HepG2 (cell line): Measurements from ENCODE around the gene MALRD1. TPM values are rescaled to one million over a fixed set of nuclear protein-coding genes. Genes with fewer than 3 reads are reported as not detected.
A peak's percentile ranks its signal among the peaks of the same experiment; 100 is the strongest.

Source experiments
- CC2D1A ChIP-seq: sonication (generic); formaldehyde crosslinking; IDR thresholded peaks from 2 replicates; pipeline ENCODE4 v1.8.1; 2023; ENCODE audit warnings: mild to moderate bottlenecking, missing genetic modification reagents
- JARID2 ChIP-seq: sonication (generic); formaldehyde crosslinking; IDR thresholded peaks from 2 replicates; pipeline ENCODE4 v1.8.1; 2023; ENCODE audit warnings: missing genetic modification reagents, inconsistent platforms; ENCODE audit not compliant: insufficient replicate concordance
- MED1 ChIP-seq: sonication (generic); formaldehyde crosslinking; IDR thresholded peaks from 2 replicates; pipeline ENCODE4 v1.4.0; 2020; ENCODE audit warnings: missing genetic modification reagents
- POGZ ChIP-seq: sonication (generic); formaldehyde crosslinking; IDR thresholded peaks from 2 replicates; pipeline ENCODE4 v1.4.0; 2020; ENCODE audit warnings: mild to moderate bottlenecking, missing genetic modification reagents
- TEAD2 ChIP-seq: sonication (generic); formaldehyde crosslinking; IDR thresholded peaks from 2 replicates; pipeline ENCODE4 v1.9.0; 2021; ENCODE audit warnings: missing genetic modification reagents
- TSC22D2 ChIP-seq: sonication (generic); formaldehyde crosslinking; IDR thresholded peaks from 2 replicates; pipeline ENCODE4 v1.5.1; 2020; ENCODE audit warnings: missing genetic modification reagents, mild to moderate bottlenecking, borderline replicate concordance
- ZNF616 ChIP-seq: sonication (generic); formaldehyde crosslinking; IDR thresholded peaks from 2 replicates; pipeline ENCODE4 v1.5.0; 2020; ENCODE audit warnings: low read depth, mild to moderate bottlenecking, missing genetic modification reagents
- ZNF749 ChIP-seq: sonication (generic); formaldehyde crosslinking; IDR thresholded peaks from 2 replicates; pipeline ENCODE4 v1.8.0; 2022; ENCODE audit warnings: mild to moderate bottlenecking, missing genetic modification reagents, moderate library complexity, borderline replicate concordance
- polyA plus RNA-seq, 8 experiments: library from polyadenylated mRNA; depleted of rRNA in 3 of 8; stranded (reverse) in 7 of 8; unstranded in 1 of 8; fragments of >200 nt; fragmentation: Illumina TruSeq in 4 of 8; extraction: Trizol in 4 of 8; gene quantifications; 2 replicates each; pipeline versions ENCODE4 v1.2.1 to v1.2.3, GENCODE V29; 2011 to 2016; ENCODE audit warnings: low read depth in 4 of 8, missing spikeins in 1 of 8, mixed read lengths in 1 of 8; ENCODE audit not compliant: insufficient read depth in 1 of 8
- total RNA-seq, 5 experiments: library from RNA; depleted of rRNA; stranded (reverse); fragments of >200 nt; fragmentation: Illumina TruSeq; extraction: Trizol; gene quantifications; 2 replicates each; pipeline ENCODE4 v1.2.3, GENCODE V29; 2016; ENCODE audit warnings: low read depth in 1 of 5
- TF ChIP-seq, protein P1 (sequence below): IDR thresholded peaks from 2 replicates; pipeline ENCODE4 v1.4.0; 2020; ENCODE audit warnings: mild to moderate bottlenecking, missing genetic modification reagents
- TF ChIP-seq, protein P2 (sequence below): sonication (generic); formaldehyde crosslinking; IDR thresholded peaks from 2 replicates; pipeline ENCODE4; 2020; ENCODE audit warnings: missing genetic modification reagents, mild to moderate bottlenecking, borderline replicate concordance
- TF ChIP-seq, protein P3 (sequence below): sonication (generic); formaldehyde crosslinking; IDR thresholded peaks from 2 replicates; pipeline ENCODE4 v1.4.0; 2020; ENCODE audit warnings: missing genetic modification reagents
- TF ChIP-seq, protein P4 (sequence below), 2 experiments: sonication (generic) in 1 of 2; formaldehyde crosslinking in 1 of 2; IDR thresholded peaks; 2 replicates each; pipeline versions ENCODE4 v1.4.0 to v1.6.1; 2016 to 2020; ENCODE audit warnings: borderline replicate concordance in 1 of 2, low read depth in 1 of 2, mild to moderate bottlenecking in 1 of 2, missing genetic modification reagents in 1 of 2
- TF ChIP-seq, protein P5 (sequence below): sonication (generic); formaldehyde crosslinking; IDR thresholded peaks from 2 replicates; pipeline ENCODE4 v1.4.0; 2020; ENCODE audit warnings: missing genetic modification reagents

Gene MALRD1
- total and polyA plus RNA-seq, 2 of the 13 experiments (the other 11 are each of a cell fraction or from before 2014, with no cell fraction given): 5.7 to 15.4 TPM

DNA sequence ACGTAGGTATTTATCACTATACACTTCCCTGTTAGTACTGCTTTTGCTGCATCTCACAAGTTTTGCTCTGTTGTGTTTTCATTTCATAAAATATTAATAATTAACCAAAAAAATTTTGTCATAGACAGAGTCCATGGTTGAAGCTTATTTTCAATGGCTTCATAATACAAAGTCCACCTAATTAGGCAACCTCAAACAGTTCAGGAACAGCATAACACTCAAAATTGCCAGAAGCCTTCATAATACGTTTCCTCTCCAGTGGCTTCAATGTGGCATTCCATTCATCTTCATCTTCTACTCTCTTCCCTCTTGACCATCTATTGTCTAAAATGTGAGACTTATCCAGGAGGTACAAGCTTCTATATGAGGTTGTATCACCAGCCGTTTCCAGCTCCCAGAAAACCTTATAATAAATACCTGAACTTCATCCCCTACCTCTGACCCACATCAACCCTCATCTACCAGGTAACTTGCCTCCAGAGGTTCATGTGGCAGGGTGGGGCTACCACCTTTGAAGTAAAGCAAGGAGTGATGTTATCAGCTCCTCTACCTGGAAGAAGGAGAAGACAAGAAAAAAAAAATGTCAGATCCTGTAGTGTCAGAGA is 337.3 kb downstream of the MALRD1 start (continued):
- TF ChIP-seq, protein P1, sequence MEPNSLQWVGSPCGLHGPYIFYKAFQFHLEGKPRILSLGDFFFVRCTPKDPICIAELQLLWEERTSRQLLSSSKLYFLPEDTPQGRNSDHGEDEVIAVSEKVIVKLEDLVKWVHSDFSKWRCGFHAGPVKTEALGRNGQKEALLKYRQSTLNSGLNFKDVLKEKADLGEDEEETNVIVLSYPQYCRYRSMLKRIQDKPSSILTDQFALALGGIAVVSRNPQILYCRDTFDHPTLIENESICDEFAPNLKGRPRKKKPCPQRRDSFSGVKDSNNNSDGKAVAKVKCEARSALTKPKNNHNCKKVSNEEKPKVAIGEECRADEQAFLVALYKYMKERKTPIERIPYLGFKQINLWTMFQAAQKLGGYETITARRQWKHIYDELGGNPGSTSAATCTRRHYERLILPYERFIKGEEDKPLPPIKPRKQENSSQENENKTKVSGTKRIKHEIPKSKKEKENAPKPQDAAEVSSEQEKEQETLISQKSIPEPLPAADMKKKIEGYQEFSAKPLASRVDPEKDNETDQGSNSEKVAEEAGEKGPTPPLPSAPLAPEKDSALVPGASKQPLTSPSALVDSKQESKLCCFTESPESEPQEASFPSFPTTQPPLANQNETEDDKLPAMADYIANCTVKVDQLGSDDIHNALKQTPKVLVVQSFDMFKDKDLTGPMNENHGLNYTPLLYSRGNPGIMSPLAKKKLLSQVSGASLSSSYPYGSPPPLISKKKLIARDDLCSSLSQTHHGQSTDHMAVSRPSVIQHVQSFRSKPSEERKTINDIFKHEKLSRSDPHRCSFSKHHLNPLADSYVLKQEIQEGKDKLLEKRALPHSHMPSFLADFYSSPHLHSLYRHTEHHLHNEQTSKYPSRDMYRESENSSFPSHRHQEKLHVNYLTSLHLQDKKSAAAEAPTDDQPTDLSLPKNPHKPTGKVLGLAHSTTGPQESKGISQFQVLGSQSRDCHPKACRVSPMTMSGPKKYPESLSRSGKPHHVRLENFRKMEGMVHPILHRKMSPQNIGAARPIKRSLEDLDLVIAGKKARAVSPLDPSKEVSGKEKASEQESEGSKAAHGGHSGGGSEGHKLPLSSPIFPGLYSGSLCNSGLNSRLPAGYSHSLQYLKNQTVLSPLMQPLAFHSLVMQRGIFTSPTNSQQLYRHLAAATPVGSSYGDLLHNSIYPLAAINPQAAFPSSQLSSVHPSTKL (CRISPR knock-in tag): peak; percentile 66
- TF ChIP-seq, protein P2, sequence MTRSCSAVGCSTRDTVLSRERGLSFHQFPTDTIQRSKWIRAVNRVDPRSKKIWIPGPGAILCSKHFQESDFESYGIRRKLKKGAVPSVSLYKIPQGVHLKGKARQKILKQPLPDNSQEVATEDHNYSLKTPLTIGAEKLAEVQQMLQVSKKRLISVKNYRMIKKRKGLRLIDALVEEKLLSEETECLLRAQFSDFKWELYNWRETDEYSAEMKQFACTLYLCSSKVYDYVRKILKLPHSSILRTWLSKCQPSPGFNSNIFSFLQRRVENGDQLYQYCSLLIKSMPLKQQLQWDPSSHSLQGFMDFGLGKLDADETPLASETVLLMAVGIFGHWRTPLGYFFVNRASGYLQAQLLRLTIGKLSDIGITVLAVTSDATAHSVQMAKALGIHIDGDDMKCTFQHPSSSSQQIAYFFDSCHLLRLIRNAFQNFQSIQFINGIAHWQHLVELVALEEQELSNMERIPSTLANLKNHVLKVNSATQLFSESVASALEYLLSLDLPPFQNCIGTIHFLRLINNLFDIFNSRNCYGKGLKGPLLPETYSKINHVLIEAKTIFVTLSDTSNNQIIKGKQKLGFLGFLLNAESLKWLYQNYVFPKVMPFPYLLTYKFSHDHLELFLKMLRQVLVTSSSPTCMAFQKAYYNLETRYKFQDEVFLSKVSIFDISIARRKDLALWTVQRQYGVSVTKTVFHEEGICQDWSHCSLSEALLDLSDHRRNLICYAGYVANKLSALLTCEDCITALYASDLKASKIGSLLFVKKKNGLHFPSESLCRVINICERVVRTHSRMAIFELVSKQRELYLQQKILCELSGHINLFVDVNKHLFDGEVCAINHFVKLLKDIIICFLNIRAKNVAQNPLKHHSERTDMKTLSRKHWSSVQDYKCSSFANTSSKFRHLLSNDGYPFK: no peak
- TF ChIP-seq MED1 (no peak), TSC22D2 (CRISPR knock-in tag) (no peak), TEAD2 (no peak), CC2D1A (no peak), ZNF616 (CRISPR knock-in tag) (no peak), ZNF749 (no peak), JARID2 (no peak), POGZ (0 out of 2 replicates have a peak, but pooled peaks have one; percentile 22)
- TF ChIP-seq, protein P3, sequence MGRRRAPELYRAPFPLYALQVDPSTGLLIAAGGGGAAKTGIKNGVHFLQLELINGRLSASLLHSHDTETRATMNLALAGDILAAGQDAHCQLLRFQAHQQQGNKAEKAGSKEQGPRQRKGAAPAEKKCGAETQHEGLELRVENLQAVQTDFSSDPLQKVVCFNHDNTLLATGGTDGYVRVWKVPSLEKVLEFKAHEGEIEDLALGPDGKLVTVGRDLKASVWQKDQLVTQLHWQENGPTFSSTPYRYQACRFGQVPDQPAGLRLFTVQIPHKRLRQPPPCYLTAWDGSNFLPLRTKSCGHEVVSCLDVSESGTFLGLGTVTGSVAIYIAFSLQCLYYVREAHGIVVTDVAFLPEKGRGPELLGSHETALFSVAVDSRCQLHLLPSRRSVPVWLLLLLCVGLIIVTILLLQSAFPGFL (CRISPR knock-in tag): no peak
- TF ChIP-seq, protein P4, sequence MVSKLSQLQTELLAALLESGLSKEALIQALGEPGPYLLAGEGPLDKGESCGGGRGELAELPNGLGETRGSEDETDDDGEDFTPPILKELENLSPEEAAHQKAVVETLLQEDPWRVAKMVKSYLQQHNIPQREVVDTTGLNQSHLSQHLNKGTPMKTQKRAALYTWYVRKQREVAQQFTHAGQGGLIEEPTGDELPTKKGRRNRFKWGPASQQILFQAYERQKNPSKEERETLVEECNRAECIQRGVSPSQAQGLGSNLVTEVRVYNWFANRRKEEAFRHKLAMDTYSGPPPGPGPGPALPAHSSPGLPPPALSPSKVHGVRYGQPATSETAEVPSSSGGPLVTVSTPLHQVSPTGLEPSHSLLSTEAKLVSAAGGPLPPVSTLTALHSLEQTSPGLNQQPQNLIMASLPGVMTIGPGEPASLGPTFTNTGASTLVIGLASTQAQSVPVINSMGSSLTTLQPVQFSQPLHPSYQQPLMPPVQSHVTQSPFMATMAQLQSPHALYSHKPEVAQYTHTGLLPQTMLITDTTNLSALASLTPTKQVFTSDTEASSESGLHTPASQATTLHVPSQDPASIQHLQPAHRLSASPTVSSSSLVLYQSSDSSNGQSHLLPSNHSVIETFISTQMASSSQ (IDR thresholded peaks at IDR 0.05; ENCODE audit: low read depth): peak; percentile 76
- TF ChIP-seq, protein P4 (CRISPR knock-in tag; IDR thresholded peaks at IDR 0.05; ENCODE audit: borderline replicate concordance): peak; percentile 58; the same call in 1 of the 2 replicates
- TF ChIP-seq, protein P5, sequence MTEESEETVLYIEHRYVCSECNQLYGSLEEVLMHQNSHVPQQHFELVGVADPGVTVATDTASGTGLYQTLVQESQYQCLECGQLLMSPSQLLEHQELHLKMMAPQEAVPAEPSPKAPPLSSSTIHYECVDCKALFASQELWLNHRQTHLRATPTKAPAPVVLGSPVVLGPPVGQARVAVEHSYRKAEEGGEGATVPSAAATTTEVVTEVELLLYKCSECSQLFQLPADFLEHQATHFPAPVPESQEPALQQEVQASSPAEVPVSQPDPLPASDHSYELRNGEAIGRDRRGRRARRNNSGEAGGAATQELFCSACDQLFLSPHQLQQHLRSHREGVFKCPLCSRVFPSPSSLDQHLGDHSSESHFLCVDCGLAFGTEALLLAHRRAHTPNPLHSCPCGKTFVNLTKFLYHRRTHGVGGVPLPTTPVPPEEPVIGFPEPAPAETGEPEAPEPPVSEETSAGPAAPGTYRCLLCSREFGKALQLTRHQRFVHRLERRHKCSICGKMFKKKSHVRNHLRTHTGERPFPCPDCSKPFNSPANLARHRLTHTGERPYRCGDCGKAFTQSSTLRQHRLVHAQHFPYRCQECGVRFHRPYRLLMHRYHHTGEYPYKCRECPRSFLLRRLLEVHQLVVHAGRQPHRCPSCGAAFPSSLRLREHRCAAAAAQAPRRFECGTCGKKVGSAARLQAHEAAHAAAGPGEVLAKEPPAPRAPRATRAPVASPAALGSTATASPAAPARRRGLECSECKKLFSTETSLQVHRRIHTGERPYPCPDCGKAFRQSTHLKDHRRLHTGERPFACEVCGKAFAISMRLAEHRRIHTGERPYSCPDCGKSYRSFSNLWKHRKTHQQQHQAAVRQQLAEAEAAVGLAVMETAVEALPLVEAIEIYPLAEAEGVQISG (CRISPR knock-in tag): no peak
